CD14-positive monocyte (primary cell): Measurements from ENCODE around the gene CTNNA2. TPM values are rescaled to one million over a fixed set of nuclear protein-coding genes. Genes with fewer than 3 reads are reported as not detected.

Source experiments
- DNase-seq, 3 donors: peaks; one replicate each; pipeline ENCODE4 v3.0.0-alpha.2; 2011 to 2022
- H2AFZ ChIP-seq: 2 replicates; pipeline ENCODE4 v1.6.0; 2012; ENCODE audit warnings: mild to moderate bottlenecking, low read depth, low read length, inconsistent platforms; ENCODE audit not compliant: insufficient read depth, poor library complexity, severe bottlenecking
- H3K27ac ChIP-seq, 2 donors: 1 replicate in 1 of 2; 2 replicates in 1 of 2; pipeline ENCODE4 v1.5.1; 2012 to 2013; ENCODE audit warnings: low read length in 2 of 2, control low read depth in 1 of 2, inconsistent platforms in 1 of 2, low read depth in 1 of 2, mild to moderate bottlenecking in 1 of 2
- H3K27me3 ChIP-seq, 2 donors: one replicate each; pipeline versions ENCODE4 v1.6.0 to v1.6.1; 2011 to 2013; ENCODE audit warnings: low read length in 2 of 2; ENCODE audit not compliant: control insufficient read depth in 2 of 2, insufficient read depth in 2 of 2
- H3K36me3 ChIP-seq, 2 donors: replicated peaks in 1 of 2; 1 replicate in 1 of 2; 2 replicates in 1 of 2; pipeline versions ENCODE4 v1.5.1 to v1.6.1; 2012 to 2013; ENCODE audit warnings: low read length in 2 of 2, control low read depth in 1 of 2, inconsistent platforms in 1 of 2, mild to moderate bottlenecking in 1 of 2; ENCODE audit not compliant: insufficient read depth in 2 of 2, control insufficient read depth in 1 of 2
- H3K4me1 ChIP-seq, 2 donors: 1 replicate in 1 of 2; 2 replicates in 1 of 2; pipeline versions ENCODE4 v1.5.1 to v1.6.1; 2012 to 2013; ENCODE audit warnings: low read length in 2 of 2, control low read depth in 1 of 2, inconsistent platforms in 1 of 2, mild to moderate bottlenecking in 1 of 2, moderate library complexity in 1 of 2; ENCODE audit not compliant: insufficient read depth in 2 of 2, control insufficient read depth in 1 of 2
- H3K4me2 ChIP-seq: replicated peaks from 2 replicates; pipeline ENCODE3; 2012; ENCODE audit warnings: low read length, moderate library complexity, mild to moderate bottlenecking; ENCODE audit not compliant: poor library complexity, severe bottlenecking; ENCODE audit errors: extremely low read depth
- H3K4me3 ChIP-seq, 3 experiments: fragments of 200-600 bp in 1 of 3; sonication (generic) in 1 of 3; replicated peaks in 1 of 3; 1 replicate in 2 of 3; 2 replicates in 1 of 3; pipeline ENCODE4 v1.5.1; 2011 to 2013; ENCODE audit warnings: low read length in 3 of 3, mild to moderate bottlenecking in 3 of 3, control low read depth in 2 of 3, low read depth in 2 of 3, inconsistent platforms in 1 of 3, moderate library complexity in 1 of 3
- H3K79me2 ChIP-seq: 2 replicates; pipeline ENCODE4 v1.6.0; 2012; ENCODE audit warnings: mild to moderate bottlenecking, control low read depth, inconsistent platforms, low read length, moderate library complexity; ENCODE audit not compliant: insufficient read depth
- H3K9ac ChIP-seq: 2 replicates; pipeline ENCODE4 v1.6.0; 2017; ENCODE audit warnings: low read length, mild to moderate bottlenecking; ENCODE audit not compliant: insufficient read depth, poor library complexity, severe bottlenecking
- H3K9me3 ChIP-seq, 2 donors: replicated peaks in 1 of 2; 1 replicate in 1 of 2; 2 replicates in 1 of 2; pipeline versions ENCODE4 v1.5.1 to v1.6.1; 2012 to 2013; ENCODE audit warnings: low read length in 2 of 2, control low read depth in 1 of 2; ENCODE audit not compliant: control insufficient read depth in 1 of 2, insufficient read depth in 1 of 2
- H4K20me1 ChIP-seq: 2 replicates; pipeline ENCODE4 v1.6.0; 2012; ENCODE audit warnings: mild to moderate bottlenecking, low read length, control low read depth, moderate library complexity; ENCODE audit not compliant: insufficient read depth
- H3K27ac Mint-ChIP-seq, 7 donors: one replicate each; pipeline ENCODE4 v1.8.0; 2020; ENCODE audit warnings: mild to moderate bottlenecking in 7 of 7, mixed read lengths in 7 of 7, moderate library complexity in 6 of 7, inconsistent platforms in 2 of 7
- H3K27me3 Mint-ChIP-seq, 3 donors: one replicate each; pipeline ENCODE4 v1.8.0; 2021 to 2022; ENCODE audit warnings: low read depth in 3 of 3, mild to moderate bottlenecking in 3 of 3, mixed read lengths in 3 of 3, moderate library complexity in 3 of 3, inconsistent platforms in 1 of 3
- H3K36me3 Mint-ChIP-seq, 2 donors: one replicate each; pipeline ENCODE4 v1.8.0; 2020; ENCODE audit warnings: mixed read lengths in 2 of 2, inconsistent platforms in 1 of 2, mild to moderate bottlenecking in 1 of 2
- H3K4me1 Mint-ChIP-seq: one replicate; pipeline ENCODE4 v1.8.0; 2020; ENCODE audit warnings: mild to moderate bottlenecking, mixed read lengths
- H3K4me3 Mint-ChIP-seq, 2 donors: one replicate each; pipeline ENCODE4 v1.8.0; 2020; ENCODE audit warnings: mild to moderate bottlenecking in 2 of 2, mixed read lengths in 2 of 2, moderate library complexity in 1 of 2
- H3K9me3 Mint-ChIP-seq, 7 donors: one replicate each; pipeline ENCODE4 v1.8.0; 2020 to 2022; ENCODE audit warnings: mixed read lengths in 7 of 7, mild to moderate bottlenecking in 6 of 7, moderate library complexity in 6 of 7, inconsistent platforms in 2 of 7
- WGBS: methylation state at CpG from one replicate; pipeline ENCODE4 v1.1.5; 2013; ENCODE audit warnings: missing lambda C conversion rate; ENCODE audit not compliant: insufficient coverage; 5-methylcytosine and 5-hydroxymethylcytosine counted together
- intact Hi-C, 2 donors: fragments of 100-400 bp; cut with micrococcal nuclease; formaldehyde crosslinking; loops; one replicate each; pipeline versions ENCODE4 v1.15.0 to v1.15.1; 2023
- polyA plus RNA-seq, 3 donors: library from polyadenylated mRNA; depleted of rRNA in 1 of 3; unstranded in 2 of 3; stranded (reverse) in 1 of 3; fragments of 300-500 nt in 2 of 3; fragments of >200 nt in 1 of 3; fragmentation: Illumina TruSeq in 2 of 3; gene quantifications; 1 replicate in 2 of 3; 2 replicates in 1 of 3; pipeline ENCODE4 v1.2.3, GENCODE V29; 2012 to 2021
- TF ChIP-seq, protein P1 (sequence below): fragments of 200-600 bp; IDR thresholded peaks from one replicate; pipeline ENCODE4 v1.8.0; 2022; ENCODE audit warnings: antibody characterized with exemption, mild to moderate bottlenecking

The CTNNA2 gene
- polyA plus RNA-seq, 3 donors: not detected

DNA sequence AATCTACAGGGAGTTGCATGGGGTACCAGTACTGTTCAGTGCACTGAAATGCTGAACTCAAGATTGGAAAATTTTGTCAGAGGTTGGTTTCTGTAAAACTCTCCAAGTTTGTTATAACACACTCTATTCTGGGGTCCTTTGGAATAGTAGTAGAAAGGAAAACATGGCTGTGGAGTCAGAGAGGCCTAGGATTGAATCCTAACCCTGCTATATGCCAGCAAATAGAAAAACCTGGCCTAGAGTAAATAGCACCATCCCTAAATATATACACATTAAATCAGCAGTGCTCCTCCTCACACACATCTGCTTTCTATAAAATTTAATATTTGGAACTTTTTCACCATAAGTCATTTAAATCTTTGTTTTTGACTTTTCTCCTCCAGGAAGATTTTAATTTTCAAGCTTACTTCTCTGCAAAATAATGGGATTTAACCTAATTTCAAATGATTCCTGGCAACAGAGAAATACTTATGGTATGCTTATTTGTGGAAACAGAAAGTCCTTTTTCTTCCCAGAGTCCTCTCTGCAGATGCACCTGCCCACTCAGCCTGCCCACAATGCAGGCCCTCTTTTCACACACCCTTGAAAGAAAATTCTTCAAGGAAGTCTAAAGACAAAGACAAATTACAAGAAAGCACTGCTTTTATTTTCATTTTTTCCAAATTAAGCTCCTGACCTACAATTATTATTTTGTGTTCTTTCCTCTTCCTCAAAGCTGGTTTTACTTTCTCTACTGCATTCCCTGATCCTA, 989.2 kb downstream of the CTNNA2 start:
- no peaks in the 10 kb centered on the region for H3K36me3 Mint-ChIP-seq
- no peaks in the 10 kb centered on the region for H4K20me1 ChIP-seq
- no peak overlapping the region for H3K4me3 Mint-ChIP-seq
- H3K9ac ChIP-seq: no peak overlapping the region
- H3K27ac ChIP-seq: no peak overlapping the region
- no peak overlapping the region for H2AFZ ChIP-seq
- no peak overlapping the region for H3K27ac Mint-ChIP-seq
- no peaks in the 10 kb centered on the region for H3K4me1 Mint-ChIP-seq
- no peaks in the 10 kb centered on the region for H3K27me3 ChIP-seq
- H3K9me3 ChIP-seq: no peaks in the 10 kb centered on the region
- no peaks in the 10 kb centered on the region for H3K4me1 ChIP-seq
- DNase-seq: no peak
- TF ChIP-seq, protein P1, sequence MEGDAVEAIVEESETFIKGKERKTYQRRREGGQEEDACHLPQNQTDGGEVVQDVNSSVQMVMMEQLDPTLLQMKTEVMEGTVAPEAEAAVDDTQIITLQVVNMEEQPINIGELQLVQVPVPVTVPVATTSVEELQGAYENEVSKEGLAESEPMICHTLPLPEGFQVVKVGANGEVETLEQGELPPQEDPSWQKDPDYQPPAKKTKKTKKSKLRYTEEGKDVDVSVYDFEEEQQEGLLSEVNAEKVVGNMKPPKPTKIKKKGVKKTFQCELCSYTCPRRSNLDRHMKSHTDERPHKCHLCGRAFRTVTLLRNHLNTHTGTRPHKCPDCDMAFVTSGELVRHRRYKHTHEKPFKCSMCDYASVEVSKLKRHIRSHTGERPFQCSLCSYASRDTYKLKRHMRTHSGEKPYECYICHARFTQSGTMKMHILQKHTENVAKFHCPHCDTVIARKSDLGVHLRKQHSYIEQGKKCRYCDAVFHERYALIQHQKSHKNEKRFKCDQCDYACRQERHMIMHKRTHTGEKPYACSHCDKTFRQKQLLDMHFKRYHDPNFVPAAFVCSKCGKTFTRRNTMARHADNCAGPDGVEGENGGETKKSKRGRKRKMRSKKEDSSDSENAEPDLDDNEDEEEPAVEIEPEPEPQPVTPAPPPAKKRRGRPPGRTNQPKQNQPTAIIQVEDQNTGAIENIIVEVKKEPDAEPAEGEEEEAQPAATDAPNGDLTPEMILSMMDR: no peak
- H3K4me3 ChIP-seq: no peak overlapping the region
- no peaks in the 10 kb centered on the region for H3K79me2 ChIP-seq
- H3K4me2 ChIP-seq: no peak overlapping the region
- H3K36me3 ChIP-seq: no peaks in the 10 kb centered on the region
- peaks cover 0 to 2% (median 2%) of the 10 kb centered on the region in 3 donors for H3K27me3 Mint-ChIP-seq
- intact Hi-C loops: no loop called here
- H3K9me3 Mint-ChIP-seq: peaks cover 0 to 4% (median 2%) of the 10 kb centered on the region in 7 donors

DNA sequence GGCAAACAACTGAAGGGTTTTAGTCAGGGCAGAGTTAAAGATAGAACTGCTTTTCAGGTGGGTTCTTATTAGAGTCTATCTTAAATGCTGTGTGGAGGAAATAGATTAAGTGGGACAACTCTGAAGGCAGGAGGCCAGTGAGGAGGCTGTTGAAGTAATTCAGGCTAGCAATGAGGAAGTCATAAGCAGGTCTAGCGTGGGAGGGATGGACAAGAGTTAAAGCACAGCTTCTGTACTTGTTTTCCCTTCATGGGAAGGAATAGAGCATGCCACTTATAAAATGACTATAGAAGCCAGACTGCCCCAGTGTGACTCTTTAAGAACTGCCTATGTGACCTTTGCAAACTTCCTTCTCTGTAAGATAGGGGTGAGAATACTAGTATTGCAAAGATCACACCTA, 993.7 kb downstream of the CTNNA2 start:
- TF ChIP-seq, protein P1: no peak
- no peak overlapping the region for H2AFZ ChIP-seq
- no peaks in the 10 kb centered on the region for H3K4me1 Mint-ChIP-seq
- no peaks in the 10 kb centered on the region for H3K36me3 ChIP-seq
- peaks cover 0 to 9% (median 2%) of the 10 kb centered on the region in 7 donors for H3K9me3 Mint-ChIP-seq
- peaks cover 0 to 2% (median 0%) of the 10 kb centered on the region in 3 donors for H3K27me3 Mint-ChIP-seq
- H3K4me3 Mint-ChIP-seq: no peak overlapping the region
- no peaks in the 10 kb centered on the region for H3K9me3 ChIP-seq
- H3K9ac ChIP-seq: no peak overlapping the region
- no peaks in the 10 kb centered on the region for H3K36me3 Mint-ChIP-seq
- H3K27me3 ChIP-seq: no peaks in the 10 kb centered on the region
- H3K4me2 ChIP-seq: no peak overlapping the region
- no peaks in the 10 kb centered on the region for H3K79me2 ChIP-seq
- intact Hi-C loops: no loop called here
- 30% methylated on average over 1 of the region's 1 CpG for WGBS
- H4K20me1 ChIP-seq: no peaks in the 10 kb centered on the region
- no peak overlapping the region for H3K4me3 ChIP-seq
- H3K27ac Mint-ChIP-seq: peak overlapping the region in 1 of 7 donors; percentile 21
- no peaks in the 10 kb centered on the region for H3K4me1 ChIP-seq
- DNase-seq: no peak
- no peak overlapping the region for H3K27ac ChIP-seq
